HCT116 (cell line): ENCODE data around the gene FAM13A. TPM values are rescaled to one million over a fixed set of nuclear protein-coding genes. Genes with fewer than 3 reads are reported as not detected.

Experiments used
- ATAC-seq: fragments of 200-7000 bp; cut with Tn5 transposase; 2 replicates; pipeline ENCODE4 v1.9.1; 2020; ENCODE audit warnings: mild to moderate bottlenecking, moderate library complexity
- BruUV-seq: library from RNA; stranded (reverse); fragments of 400-500 nt; replicated peaks from 2 replicates; lab custom pipeline; 2021; lab: Mats Ljungman, UMichigan
- CTCF ChIA-PET: fragments of 300-600 bp; sonication (Branson Sonifier 250); formaldehyde crosslinking; loops from one replicate; lab custom pipeline; 2021; ENCODE audit warnings: antibody characterized with exemption; lab: Charles Lee
- POLR2A ChIA-PET: fragments of 300-600, 350-600 bp; sonication (Branson Sonifier 250); formaldehyde crosslinking; loops from one replicate; lab custom pipeline; 2021; ENCODE audit warnings: antibody characterized with exemption; lab: Charles Lee
- RAD21 ChIA-PET, 2 experiments: fragments of 300-600 bp; sonication (Branson Sonifier 250); formaldehyde crosslinking; loops; one replicate each; lab custom pipeline; 2023; ENCODE audit warnings: low total read pairs in 2 of 2; ENCODE audit not compliant: uncharacterized antibody in 2 of 2, unreplicated experiment in 2 of 2, low non-redundant PET in 1 of 2; lab: Charles Lee
- DNase-seq: peaks from one replicate; pipeline ENCODE4 v3.0.0-alpha.2; 2010; ENCODE audit warnings: low read depth, low spot score
- H2AFZ ChIP-seq: fragments of 200-600 bp; shearing (Covaris generic), sonication (generic); 2 replicates; pipeline ENCODE4 v1.6.1; 2017; ENCODE audit warnings: low read depth, mixed run types, mixed read lengths, antibody characterized with exemption, low read length; ENCODE audit not compliant: poor library complexity, severe bottlenecking
- H3K27ac ChIP-seq: 2 replicates; pipeline ENCODE4 v1.5.1; 2012; ENCODE audit warnings: low read depth, low read length
- H3K27me3 ChIP-seq: fragments of 200-600 bp; sonication (generic); 2 replicates; pipeline ENCODE4 v1.6.1; 2016; ENCODE audit warnings: mixed run types, low read length, mixed read lengths; ENCODE audit not compliant: insufficient read depth
- H3K36me3 ChIP-seq, 2 experiments: fragments of 200-500 bp in 1 of 2; fragments of 200-600 bp in 1 of 2; sonication (Bioruptor generic) in 1 of 2; sonication (generic) in 1 of 2; 2 replicates each; pipeline versions ENCODE4 v1.5.1 to v1.6.1; 2014 to 2016; ENCODE audit warnings: low read length in 2 of 2, inconsistent platforms in 1 of 2, mixed read lengths in 1 of 2, mixed run types in 1 of 2; ENCODE audit not compliant: insufficient read depth in 2 of 2, control insufficient read depth in 1 of 2
- H3K4me1 ChIP-seq, 2 experiments: fragments of 200-600 bp in 1 of 2; sonication (generic) in 1 of 2; 2 replicates each; pipeline versions ENCODE4 v1.5.1 to v1.6.1; 2012 to 2017; ENCODE audit warnings: low read length in 2 of 2, inconsistent platforms in 1 of 2, mild to moderate bottlenecking in 1 of 2, mixed read lengths in 1 of 2, mixed run types in 1 of 2, moderate library complexity in 1 of 2; ENCODE audit not compliant: insufficient read depth in 2 of 2, control insufficient read depth in 1 of 2
- H3K4me2 ChIP-seq: fragments of 200-600 bp; sonication (generic); 2 replicates; pipeline ENCODE4 v1.6.1; 2017; ENCODE audit warnings: mixed run types, low read length, mixed read lengths
- H3K4me3 ChIP-seq, 2 experiments: fragments of 200-600 bp in 1 of 2; sonication (generic) in 1 of 2; replicated peaks in 1 of 2; 2 replicates each; pipeline ENCODE4 v1.5.1; 2011 to 2016; ENCODE audit warnings: low read length in 2 of 2, control low read depth in 1 of 2, low read depth in 1 of 2, mild to moderate bottlenecking in 1 of 2, mixed read lengths in 1 of 2, mixed run types in 1 of 2
- H3K79me2 ChIP-seq: fragments of 200-600 bp; sonication (generic); 2 replicates; pipeline ENCODE4 v1.6.1; 2017; ENCODE audit warnings: mild to moderate bottlenecking, mixed run types, low read length, moderate library complexity, mixed read lengths; ENCODE audit not compliant: insufficient read depth
- H3K9ac ChIP-seq: fragments of 200-600 bp; sonication (generic); 2 replicates; pipeline ENCODE4 v1.6.1; 2016; ENCODE audit warnings: low read length, mixed read lengths
- H3K9me2 ChIP-seq: fragments of 200-600 bp; sonication (generic), shearing (Covaris generic); 2 replicates; pipeline ENCODE4 v1.6.1; 2017; ENCODE audit warnings: mixed run types, mild to moderate bottlenecking, moderate library complexity; ENCODE audit not compliant: insufficient read depth
- H3K9me3 ChIP-seq, 2 experiments: fragments of 200-500 bp in 1 of 2; fragments of 200-600 bp in 1 of 2; sonication (Bioruptor generic) in 1 of 2; sonication (generic) in 1 of 2; 2 replicates each; pipeline ENCODE4 v1.6.1; 2014 to 2017; ENCODE audit warnings: low read length in 2 of 2, mixed read lengths in 2 of 2, inconsistent platforms in 1 of 2, low read depth in 1 of 2, mild to moderate bottlenecking in 1 of 2, mixed run types in 1 of 2, moderate library complexity in 1 of 2; ENCODE audit not compliant: control insufficient read depth in 1 of 2, insufficient read depth in 1 of 2
- H4K20me1 ChIP-seq: fragments of 200-600 bp; sonication (generic), shearing (Covaris generic); 2 replicates; pipeline ENCODE4 v1.6.1; 2017; ENCODE audit warnings: mixed run types, mild to moderate bottlenecking, moderate library complexity; ENCODE audit not compliant: insufficient read depth
- ATF3 ChIP-seq: IDR thresholded peaks from 2 replicates; pipeline ENCODE4 v1.6.1; 2012
- CEBPB ChIP-seq: IDR thresholded peaks from 2 replicates; pipeline ENCODE4 v1.6.1; 2012; ENCODE audit warnings: low read depth
- CTCF ChIP-seq, 3 experiments: fragments of 200-600 bp in 1 of 3; sonication (generic) in 1 of 3; IDR thresholded peaks in 2 of 3; conservative IDR thresholded peaks in 1 of 3; 2 replicates each; pipeline ENCODE4 v1.5.1; 2012 to 2017; ENCODE audit warnings: low read depth in 2 of 3, low read length in 2 of 3, antibody characterized with exemption in 1 of 3, borderline replicate concordance in 1 of 3, control low read depth in 1 of 3, mild to moderate bottlenecking in 1 of 3, mixed read lengths in 1 of 3, mixed run types in 1 of 3, moderate library complexity in 1 of 3; ENCODE audit not compliant: insufficient read depth in 1 of 3
- EGR1 ChIP-seq: IDR thresholded peaks from 2 replicates; pipeline ENCODE4 v1.6.1; 2012; ENCODE audit warnings: low read depth
- EZH2 ChIP-seq: fragments of 200-600 bp; sonication (generic); IDR thresholded peaks from 2 replicates; pipeline ENCODE4 v1.6.1; 2017; ENCODE audit warnings: antibody characterized with exemption, mixed run types
- FOSL1 ChIP-seq: IDR thresholded peaks from 2 replicates; pipeline ENCODE4 v1.6.1; 2012; ENCODE audit warnings: low read depth
- REST ChIP-seq: IDR thresholded peaks from 2 replicates; pipeline ENCODE4 v1.6.1; 2012; ENCODE audit warnings: low read depth
- SP1 ChIP-seq: IDR thresholded peaks from 2 replicates; pipeline ENCODE4 v1.6.1; 2012; ENCODE audit warnings: low read depth
- SRF ChIP-seq: IDR thresholded peaks from 2 replicates; pipeline ENCODE4 v1.6.1; 2012; ENCODE audit warnings: low read depth
- TCF7L2 ChIP-seq: IDR thresholded peaks from 2 replicates; pipeline ENCODE4 v1.7.0; 2011; ENCODE audit warnings: borderline replicate concordance, inconsistent platforms; ENCODE audit not compliant: insufficient read depth, insufficient read length; ENCODE audit errors: extremely low read depth
- YY1 ChIP-seq: IDR thresholded peaks from 2 replicates; pipeline ENCODE4 v1.6.1; 2011; ENCODE audit warnings: low read length, low read depth, moderate library complexity, mild to moderate bottlenecking; ENCODE audit not compliant: insufficient replicate concordance; ENCODE audit errors: extremely low read depth
- ZFX ChIP-seq: fragments of 450-650 bp; IDR thresholded peaks from 2 replicates; pipeline ENCODE4 v1.6.1; 2017
- intact Hi-C: fragments of 100-400 bp; cut with micrococcal nuclease; formaldehyde crosslinking; loops from 2 replicates; pipeline ENCODE4 v1.10.0; 2022
- total RNA-seq: library from RNA; stranded (reverse); gene quantifications from one replicate; pipeline ENCODE4 v1.2.1, GENCODE V29; 2021; ENCODE audit not compliant: unreplicated experiment

FAM13A gene
- total RNA-seq, 1 experiment from 2014 or later, result 17.2 TPM

- H3K9me3 ChIP-seq, result no peaks in the 10 kb centered on the region
- intact Hi-C loops, result no loop called here
- H3K9ac ChIP-seq, result no peak overlapping the region
- DNase-seq (no peak), ATAC-seq (no peak)
- no peaks in the 10 kb centered on the region for H3K36me3 ChIP-seq
- RAD21 ChIA-PET, result no interaction called here
- no peaks in the 10 kb centered on the region for H3K27me3 ChIP-seq
- H3K79me2 ChIP-seq, result no peaks in the 10 kb centered on the region
- CTCF ChIA-PET, result no interaction called here
- BruUV-seq, result no TSS peak
- no peak overlapping the region for H3K4me3 ChIP-seq
- H3K4me2 ChIP-seq, result no peak overlapping the region
- POLR2A ChIA-PET, result no interaction called here
- H3K27ac ChIP-seq, result no peak overlapping the region
- no peaks in the 10 kb centered on the region for H3K9me2 ChIP-seq
- H3K4me1 ChIP-seq, result peaks cover 0 to 8% of the 10 kb centered on the region in 2 experiments; a peak in 2 of 4 replicates
- TF ChIP-seq ATF3 (no peak), CEBPB (no peak), YY1 (no peak), ZFX (no peak), CTCF (IDR thresholded peaks at IDR 0.05 in 2 of 3, conservative IDR thresholded peaks at IDR 0.05 in 1 of 3; ENCODE audit: borderline replicate concordance in 1 of 3, insufficient read depth in 1 of 3, low read depth in 2 of 3, low read length in 2 of 3) (no peak), SRF (no peak), TCF7L2 (no peak), SP1 (no peak), FOSL1 (no peak), REST (no peak), EZH2 (no peak), EGR1 (no peak)
- H2AFZ ChIP-seq, result no peak overlapping the region
- H4K20me1 ChIP-seq, result no peaks in the 10 kb centered on the region
These were observed 295.6 kb downstream of the FAM13A start for GRCh38 chr4:88761342-88761741.
